Keratinocyte (primary cell): ENCODE data around the gene ATP9B. TPM values are rescaled to one million over a fixed set of nuclear protein-coding genes. Genes with fewer than 3 reads are reported as not detected.

Experiments used
- DNase-seq: peaks from one replicate; pipeline ENCODE4 v3.0.0-alpha.2; 2011; ENCODE audit warnings: low read depth, missing footprints, low spot score
- FAIRE-seq: peaks from 2 replicates; lab custom pipeline; 2011; peaks lifted over from hg19 to GRCh38; lab: Jason Lieb, UNC
- H2AFZ ChIP-seq: 2 replicates; pipeline ENCODE4 v1.6.0; 2012; ENCODE audit warnings: low read length, control low read depth, inconsistent platforms; ENCODE audit not compliant: control insufficient read depth
- H3K27ac ChIP-seq: 2 replicates; pipeline ENCODE4 v1.5.1; 2011; ENCODE audit warnings: low read length; ENCODE audit not compliant: control insufficient read depth, insufficient read depth
- H3K27me3 ChIP-seq: 3 replicates; pipeline ENCODE4 v1.6.0; 2011; ENCODE audit warnings: low read length; ENCODE audit not compliant: control insufficient read depth, insufficient read depth; ENCODE audit errors: extremely low read depth
- H3K36me3 ChIP-seq, 2 experiments: 2 replicates in 1 of 2; 3 replicates in 1 of 2; pipeline ENCODE4 v1.5.1; 2011; ENCODE audit warnings: low read length in 2 of 2, mild to moderate bottlenecking in 1 of 2; ENCODE audit not compliant: control insufficient read depth in 2 of 2, insufficient read depth in 2 of 2; ENCODE audit errors: extremely low read depth in 1 of 2
- H3K4me1 ChIP-seq: 3 replicates; pipeline ENCODE4 v1.5.1; 2011; ENCODE audit warnings: low read length; ENCODE audit not compliant: control insufficient read depth, insufficient read depth; ENCODE audit errors: extremely low read depth
- H3K4me2 ChIP-seq: 3 replicates; pipeline ENCODE4 v1.6.0; 2011; ENCODE audit warnings: low read depth, low read length; ENCODE audit not compliant: control insufficient read depth, insufficient read depth; ENCODE audit errors: extremely low read depth
- H3K4me3 ChIP-seq, 3 experiments: fragments of 200-600 bp in 1 of 3; sonication (generic) in 1 of 3; 2 replicates in 2 of 3; 3 replicates in 1 of 3; pipeline ENCODE4 v1.5.1; 2011 to 2016; ENCODE audit warnings: low read length in 3 of 3, mild to moderate bottlenecking in 3 of 3, control low read depth in 2 of 3, inconsistent platforms in 1 of 3, low read depth in 1 of 3, mixed read lengths in 1 of 3, mixed run types in 1 of 3, moderate library complexity in 1 of 3; ENCODE audit not compliant: control insufficient read depth in 2 of 3, insufficient read depth in 2 of 3; ENCODE audit errors: extremely low read depth in 1 of 3
- H3K79me2 ChIP-seq: 2 replicates; pipeline ENCODE4 v1.6.0; 2012; ENCODE audit warnings: low read length; ENCODE audit not compliant: control insufficient read depth, insufficient read depth
- H3K9ac ChIP-seq: 3 replicates; pipeline ENCODE4 v1.6.0; 2011; ENCODE audit warnings: low read length; ENCODE audit not compliant: control insufficient read depth, insufficient read depth; ENCODE audit errors: extremely low read depth
- H3K9me1 ChIP-seq: 3 replicates; pipeline ENCODE4 v1.6.0; 2011; ENCODE audit warnings: low read length; ENCODE audit not compliant: control insufficient read depth, insufficient read depth; ENCODE audit errors: extremely low read depth
- H3K9me3 ChIP-seq: 2 replicates; pipeline ENCODE4 v1.5.1; 2012; ENCODE audit warnings: low read depth, low read length; ENCODE audit not compliant: control insufficient read depth
- H4K20me1 ChIP-seq: 3 replicates; pipeline ENCODE4 v1.6.0; 2011; ENCODE audit warnings: low read length; ENCODE audit not compliant: control insufficient read depth, insufficient read depth; ENCODE audit errors: extremely low read depth
- EZH2 ChIP-seq: IDR thresholded peaks from one replicate; pipeline ENCODE4 v1.6.1; 2012; ENCODE audit warnings: inconsistent platforms, mild to moderate bottlenecking, low read length, moderate library complexity
- dilution Hi-C: fragments of 300-500 bp; cut with MboI; formaldehyde crosslinking; loops from one replicate; pipeline ENCODE4 v1.7.0; 2020; ENCODE audit warnings: low sequenced_read_pairs; ENCODE audit not compliant: extremely low pct_ligation_motif_present
- polyA plus RNA-seq, 5 experiments: library from polyadenylated mRNA; depleted of rRNA in 3 of 5; stranded (reverse) in 3 of 5; stranded (forward) in 1 of 5; unstranded in 1 of 5; fragments of >200 nt; gene quantifications; 1 replicate in 1 of 5; 2 replicates in 3 of 5; 3 replicates in 1 of 5; pipeline versions ENCODE4 v1.2.1 to v1.2.3, GENCODE V29; 2011 to 2012; ENCODE audit warnings: missing spikeins in 2 of 5, low read depth in 1 of 5, low replicate concordance in 1 of 5
- TF ChIP-seq, protein P1 (sequence below), 3 experiments: IDR thresholded peaks in 1 of 3; conservative IDR thresholded peaks in 1 of 3; optimal IDR thresholded peaks in 1 of 3; 2 replicates in 2 of 3; 3 replicates in 1 of 3; pipeline versions ENCODE3 to v1.5.1; 2011; ENCODE audit warnings: low read length in 3 of 3, mild to moderate bottlenecking in 3 of 3, moderate library complexity in 2 of 3, control low read depth in 1 of 3, inconsistent platforms in 1 of 3; ENCODE audit not compliant: insufficient read depth in 2 of 3; ENCODE audit errors: extremely low read depth in 1 of 3

Gene ATP9B
- polyA plus RNA-seq, 1 donor (not counting 4 experiments of a cell fraction or from before 2014, with no cell fraction given), result 16.1 TPM

DNA sequence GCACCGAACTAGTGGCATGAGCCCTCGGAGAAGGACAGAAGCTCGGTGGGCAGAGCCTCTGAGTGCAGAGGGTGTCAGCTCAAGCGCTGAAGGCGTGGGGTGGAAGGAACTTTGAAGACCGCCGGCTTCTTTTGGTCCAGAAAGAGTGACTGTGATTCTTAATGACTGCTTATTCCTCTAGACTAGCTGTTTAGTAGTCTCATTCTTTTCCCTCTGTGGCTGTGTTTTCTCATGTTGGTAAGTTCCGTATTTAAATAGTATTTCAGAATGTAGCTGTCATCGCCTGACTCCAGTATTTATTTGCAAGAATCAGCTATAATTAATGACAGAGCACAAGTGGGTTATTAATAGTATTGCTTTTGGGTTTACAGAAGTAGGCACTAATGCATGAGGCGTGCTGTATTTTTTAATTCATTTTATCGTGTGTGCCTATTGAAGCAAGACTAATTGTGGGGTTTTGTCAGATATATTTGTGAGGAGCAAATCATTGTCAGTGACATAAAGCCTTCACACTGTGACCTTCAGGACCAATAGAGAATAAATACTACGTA lies 245.7 kb downstream of the ATP9B start:
- H2AFZ ChIP-seq, result no peak overlapping the region
- no peaks in the 10 kb centered on the region for H3K36me3 ChIP-seq
- no peaks in the 10 kb centered on the region for H4K20me1 ChIP-seq
- no peak for DNase-seq
- FAIRE-seq, result no peak
- TF ChIP-seq, protein P1, sequence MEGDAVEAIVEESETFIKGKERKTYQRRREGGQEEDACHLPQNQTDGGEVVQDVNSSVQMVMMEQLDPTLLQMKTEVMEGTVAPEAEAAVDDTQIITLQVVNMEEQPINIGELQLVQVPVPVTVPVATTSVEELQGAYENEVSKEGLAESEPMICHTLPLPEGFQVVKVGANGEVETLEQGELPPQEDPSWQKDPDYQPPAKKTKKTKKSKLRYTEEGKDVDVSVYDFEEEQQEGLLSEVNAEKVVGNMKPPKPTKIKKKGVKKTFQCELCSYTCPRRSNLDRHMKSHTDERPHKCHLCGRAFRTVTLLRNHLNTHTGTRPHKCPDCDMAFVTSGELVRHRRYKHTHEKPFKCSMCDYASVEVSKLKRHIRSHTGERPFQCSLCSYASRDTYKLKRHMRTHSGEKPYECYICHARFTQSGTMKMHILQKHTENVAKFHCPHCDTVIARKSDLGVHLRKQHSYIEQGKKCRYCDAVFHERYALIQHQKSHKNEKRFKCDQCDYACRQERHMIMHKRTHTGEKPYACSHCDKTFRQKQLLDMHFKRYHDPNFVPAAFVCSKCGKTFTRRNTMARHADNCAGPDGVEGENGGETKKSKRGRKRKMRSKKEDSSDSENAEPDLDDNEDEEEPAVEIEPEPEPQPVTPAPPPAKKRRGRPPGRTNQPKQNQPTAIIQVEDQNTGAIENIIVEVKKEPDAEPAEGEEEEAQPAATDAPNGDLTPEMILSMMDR (optimal IDR thresholded peaks at IDR 0.05 in 1 of 3, IDR thresholded peaks at IDR 0.05 in 1 of 3, conservative IDR thresholded peaks at IDR 0.05 in 1 of 3; ENCODE audit: extremely low read depth in 1 of 3, insufficient read depth in 2 of 3, low read length in 3 of 3), result no peak
- TF ChIP-seq EZH2, result no peak
- H3K9me1 ChIP-seq, result no peaks in the 10 kb centered on the region
- no peaks in the 10 kb centered on the region for H3K79me2 ChIP-seq
- H3K9me3 ChIP-seq, result no peaks in the 10 kb centered on the region
- no peaks in the 10 kb centered on the region for H3K27me3 ChIP-seq
- H3K9ac ChIP-seq, result no peak overlapping the region
- H3K27ac ChIP-seq, result no peak overlapping the region
- H3K4me3 ChIP-seq, result no peak overlapping the region
- dilution Hi-C loops, result no loop called here
- H3K4me1 ChIP-seq, result no peaks in the 10 kb centered on the region
- H3K4me2 ChIP-seq, result no peak overlapping the region

DNA sequence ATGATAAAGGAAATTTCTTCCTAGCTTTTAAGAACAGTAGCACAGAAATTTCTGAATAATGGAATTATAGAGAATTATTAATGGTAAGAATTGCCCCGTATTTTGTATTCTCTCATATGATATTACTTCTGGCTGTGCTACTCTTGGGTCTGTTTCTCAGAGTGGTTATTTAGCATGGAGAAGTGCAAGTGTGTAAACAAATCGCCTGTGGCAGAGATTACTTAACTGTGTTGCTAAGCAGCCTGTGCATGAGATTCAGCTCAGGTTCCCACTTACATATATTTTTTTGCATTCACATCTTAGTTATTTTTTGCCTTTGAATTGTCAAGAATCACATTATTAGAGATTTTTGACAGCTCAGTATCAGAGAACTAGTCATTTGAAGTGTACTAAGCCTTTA lies 246.4 kb downstream of the ATP9B start:
- Histone ChIP-seq H2AFZ (no peak overlapping the region), H3K79me2 (no peaks in the 10 kb centered on the region), H3K27me3 (no peaks in the 10 kb centered on the region), H3K4me1 (no peaks in the 10 kb centered on the region), H3K9ac (no peak overlapping the region), H3K9me3 (no peaks in the 10 kb centered on the region), H3K4me2 (no peak overlapping the region), H3K27ac (no peak overlapping the region), H3K4me3 (no peak overlapping the region), H4K20me1 (no peaks in the 10 kb centered on the region), H3K9me1 (no peaks in the 10 kb centered on the region), H3K36me3 (no peaks in the 10 kb centered on the region)
- TF ChIP-seq, protein P1 (optimal IDR thresholded peaks at IDR 0.05 in 1 of 3, IDR thresholded peaks at IDR 0.05 in 1 of 3, conservative IDR thresholded peaks at IDR 0.05 in 1 of 3; ENCODE audit: extremely low read depth in 1 of 3, insufficient read depth in 2 of 3, low read length in 3 of 3), result no peak
- TF ChIP-seq EZH2, result no peak
- FAIRE-seq (no peak), DNase-seq (no peak)
- dilution Hi-C loops, result no loop called here
